IMR-90 (cell line): ENCODE measurements around the gene STAT4. TPM values are rescaled to one million over a fixed set of nuclear protein-coding genes. Genes with fewer than 3 reads are reported as not detected.

ENCODE experiments used
- ATAC-seq: fragments of 200-7000 bp; cut with Tn5 transposase; 2 replicates; pipeline ENCODE4 v1.9.1; 2020; ENCODE audit warnings: low read depth, mild to moderate bottlenecking, moderate library complexity
- BruUV-seq: library from RNA; stranded (reverse); fragments of 400-500 nt; replicated peaks from 2 replicates; lab custom pipeline; 2021; lab: Mats Ljungman, UMichigan
- CTCF ChIA-PET: fragments of 300-600 bp; formaldehyde crosslinking; extraction: SDS; loops from one replicate; lab custom pipeline; 2021; ENCODE audit warnings: antibody characterized with exemption; lab: Yijun Ruan, JAX
- POLR2A ChIA-PET: fragments of 300-600 bp; sonication (Branson Sonifier 250); formaldehyde crosslinking; loops from one replicate; lab custom pipeline; 2022; ENCODE audit warnings: antibody characterized with exemption; ENCODE audit not compliant: unreplicated experiment; lab: Charles Lee
- DNase-seq: peaks from one replicate; pipeline ENCODE4 v3.0.0; 2013
- H2AFZ ChIP-seq: replicated peaks from 2 replicates; pipeline ENCODE3; 2013; ENCODE audit warnings: low read length, mild to moderate bottlenecking; ENCODE audit not compliant: poor library complexity
- H2AK5ac ChIP-seq: 2 replicates; pipeline ENCODE4 v1.6.1; 2013; ENCODE audit warnings: low read depth, low read length, inconsistent platforms
- H2AK9ac ChIP-seq: replicated peaks from 2 replicates; pipeline ENCODE3; 2013; ENCODE audit warnings: mild to moderate bottlenecking, low read depth, low read length, moderate library complexity; ENCODE audit not compliant: poor library complexity
- H2BK120ac ChIP-seq: 2 replicates; pipeline ENCODE4 v1.6.1; 2013; ENCODE audit warnings: low read depth, low read length, inconsistent platforms
- H2BK15ac ChIP-seq: 3 replicates; pipeline ENCODE4 v1.6.1; 2013; ENCODE audit warnings: low read depth, low read length, inconsistent platforms
- H2BK20ac ChIP-seq: 2 replicates; pipeline ENCODE4 v1.6.1; 2013; ENCODE audit warnings: low read depth, mild to moderate bottlenecking, inconsistent platforms, low read length, moderate library complexity
- H2BK5ac ChIP-seq: 2 replicates; pipeline ENCODE4 v1.6.1; 2013; ENCODE audit warnings: mild to moderate bottlenecking, low read depth, low read length, inconsistent platforms; ENCODE audit not compliant: poor library complexity, severe bottlenecking
- H3K14ac ChIP-seq: replicated peaks from 2 replicates; pipeline ENCODE4 v1.6.1; 2013; ENCODE audit warnings: low read depth, low read length, inconsistent platforms
- H3K18ac ChIP-seq: 2 replicates; pipeline ENCODE4 v1.6.1; 2013; ENCODE audit warnings: low read depth, low read length, control low read depth
- H3K23ac ChIP-seq: 2 replicates; pipeline ENCODE4 v1.6.1; 2013; ENCODE audit warnings: low read depth, low read length, inconsistent platforms
- H3K27ac ChIP-seq: 2 replicates; pipeline ENCODE4 v1.5.1; 2013; ENCODE audit warnings: mild to moderate bottlenecking, control low read depth, low read length; ENCODE audit not compliant: insufficient read depth
- H3K27me3 ChIP-seq: 2 replicates; pipeline ENCODE4 v1.6.1; 2013; ENCODE audit warnings: low read length; ENCODE audit not compliant: control insufficient read depth, insufficient read depth
- H3K36me3 ChIP-seq: 2 replicates; pipeline ENCODE4 v1.6.1; 2013; ENCODE audit warnings: low read length, mixed read lengths; ENCODE audit not compliant: control insufficient read depth, insufficient read depth
- H3K4ac ChIP-seq: 2 replicates; pipeline ENCODE4 v1.6.1; 2013; ENCODE audit warnings: low read depth, low read length, inconsistent platforms
- H3K4me1 ChIP-seq: 2 replicates; pipeline ENCODE4 v1.6.1; 2013; ENCODE audit warnings: low read length, mixed read lengths; ENCODE audit not compliant: control insufficient read depth, insufficient read depth
- H3K4me2 ChIP-seq: 2 replicates; pipeline ENCODE4 v1.6.1; 2013; ENCODE audit warnings: low read depth, mild to moderate bottlenecking, control low read depth, low read length, moderate library complexity
- H3K4me3 ChIP-seq: 2 replicates; pipeline ENCODE4 v1.5.1; 2013; ENCODE audit warnings: low read depth, mild to moderate bottlenecking, control low read depth, low read length, moderate library complexity; ENCODE audit not compliant: insufficient read depth
- H3K56ac ChIP-seq: 2 replicates; pipeline ENCODE4 v1.6.1; 2013; ENCODE audit warnings: low read length, inconsistent platforms; ENCODE audit not compliant: insufficient read depth; ENCODE audit errors: extremely low read depth
- H3K79me1 ChIP-seq, 2 experiments: 2 replicates each; pipeline ENCODE4 v1.6.1; 2013; ENCODE audit warnings: low read length in 2 of 2, inconsistent platforms in 1 of 2, low read depth in 1 of 2
- H3K9ac ChIP-seq: 2 replicates; pipeline ENCODE4 v1.6.1; 2013; ENCODE audit warnings: low read depth, low read length, control low read depth
- H3K9me1 ChIP-seq: 2 replicates; pipeline ENCODE4 v1.6.1; 2013; ENCODE audit warnings: low read length, inconsistent platforms; ENCODE audit not compliant: insufficient read depth
- H3K9me3 ChIP-seq: 2 replicates; pipeline ENCODE4 v1.6.1; 2013; ENCODE audit warnings: low read length; ENCODE audit not compliant: control insufficient read depth, insufficient read depth
- H4K20me1 ChIP-seq: 2 replicates; pipeline ENCODE4 v1.6.1; 2013; ENCODE audit warnings: low read length, inconsistent platforms; ENCODE audit not compliant: insufficient read depth
- H4K5ac ChIP-seq: 2 replicates; pipeline ENCODE4 v1.6.1; 2013; ENCODE audit warnings: mild to moderate bottlenecking, low read depth, low read length, control low read depth
- H4K8ac ChIP-seq, 2 experiments: 2 replicates each; pipeline ENCODE4 v1.6.1; 2013; ENCODE audit warnings: low read depth in 2 of 2, low read length in 2 of 2, control low read depth in 1 of 2, inconsistent platforms in 1 of 2
- H4K91ac ChIP-seq: 2 replicates; pipeline ENCODE4 v1.6.1; 2013; ENCODE audit warnings: low read depth, low read length, inconsistent platforms; ENCODE audit not compliant: insufficient read depth
- BHLHE40 ChIP-seq: fragments of 150-350 bp; IDR thresholded peaks from 2 replicates; pipeline ENCODE4 v1.6.1; 2016; ENCODE audit warnings: mild to moderate bottlenecking, low read depth, low read length
- CEBPB ChIP-seq: IDR thresholded peaks from 2 replicates; pipeline ENCODE4 v1.6.1; 2012; ENCODE audit warnings: low read depth, low read length, improper control_type of control experiment
- CHD1 ChIP-seq: IDR thresholded peaks from 2 replicates; pipeline ENCODE4 v1.6.1; 2012; ENCODE audit warnings: low read depth, low read length, improper control_type of control experiment
- CTCF ChIP-seq: conservative IDR thresholded peaks from 2 replicates; pipeline ENCODE4 v1.5.1; 2012; ENCODE audit warnings: mild to moderate bottlenecking, low read depth, low read length, improper control_type of control experiment
- ELK1 ChIP-seq: fragments of 150-350 bp; IDR thresholded peaks from 2 replicates; pipeline ENCODE4 v1.6.1; 2016; ENCODE audit warnings: low read depth, mild to moderate bottlenecking, low read length, moderate library complexity, borderline replicate concordance
- FOS ChIP-seq: fragments of 150-350 bp; IDR thresholded peaks from 2 replicates; pipeline ENCODE4 v1.6.1; 2016; ENCODE audit warnings: low read depth, low read length
- MAFK ChIP-seq: IDR thresholded peaks from 2 replicates; pipeline ENCODE4 v1.6.1; 2012; ENCODE audit warnings: low read depth, low read length, improper control_type of control experiment
- MXI1 ChIP-seq: IDR thresholded peaks from 2 replicates; pipeline ENCODE4 v1.6.1; 2012; ENCODE audit warnings: low read depth, mild to moderate bottlenecking, low read length, moderate library complexity, borderline replicate concordance
- NFE2L2 ChIP-seq: fragments of 150-350 bp; IDR thresholded peaks from 2 replicates; pipeline ENCODE4 v1.6.1; 2016; ENCODE audit warnings: low read depth, mild to moderate bottlenecking, low read length
- POLR2A ChIP-seq: IDR thresholded peaks from 2 replicates; pipeline ENCODE4 v1.6.1; 2012; ENCODE audit warnings: mild to moderate bottlenecking, low read depth, low read length
- RAD21 ChIP-seq: IDR thresholded peaks from 2 replicates; pipeline ENCODE4 v1.6.1; 2012; ENCODE audit warnings: low read length, improper control_type of control experiment
- RCOR1 ChIP-seq: IDR thresholded peaks from 2 replicates; pipeline ENCODE4 v1.6.1; 2012; ENCODE audit warnings: mild to moderate bottlenecking, low read length, improper control_type of control experiment; ENCODE audit not compliant: insufficient replicate concordance
- RFX5 ChIP-seq: IDR thresholded peaks from 2 replicates; pipeline ENCODE4 v1.8.0; 2012; ENCODE audit warnings: low read depth, mild to moderate bottlenecking, low read length, moderate library complexity
- SMC3 ChIP-seq: fragments of 150-350 bp; IDR thresholded peaks from 2 replicates; pipeline ENCODE4 v1.6.1; 2016; ENCODE audit warnings: low read depth, mild to moderate bottlenecking, antibody characterized with exemption, low read length, moderate library complexity
- USF2 ChIP-seq: fragments of 150-350 bp; IDR thresholded peaks from 2 replicates; pipeline ENCODE4 v1.6.1; 2017; ENCODE audit warnings: mild to moderate bottlenecking, antibody characterized with exemption, low read length, low read depth
- WGBS, 2 experiments: methylation state at CpG; one replicate each; pipeline versions ENCODE4 v1.1.5 to v1.1.7; 2013; ENCODE audit warnings: missing lambda C conversion rate in 2 of 2; ENCODE audit not compliant: insufficient read length in 1 of 2; ENCODE audit errors: extremely low coverage in 2 of 2; 5-methylcytosine and 5-hydroxymethylcytosine counted together
- dilution Hi-C: fragments of 300-500 bp; cut with HindIII; formaldehyde crosslinking; loops from one replicate; pipeline ENCODE4 v1.14.3; 2018; ENCODE audit warnings: low sequenced_read_pairs; ENCODE audit not compliant: unreplicated experiment
- in situ Hi-C: fragments of 300-500 bp; cut with MboI; formaldehyde crosslinking; loops from 3 replicates; pipeline ENCODE4 v1.14.3; 2019; ENCODE audit warnings: low sequenced_read_pairs, inconsistent platforms, mixed read lengths
- intact Hi-C: fragments of 100-400 bp; cut with micrococcal nuclease; formaldehyde crosslinking; loops from 2 replicates; pipeline ENCODE4 v1.10.0; 2022
- polyA plus RNA-seq, 3 experiments: library from polyadenylated mRNA; depleted of rRNA; stranded (reverse); fragments of >200 nt; gene quantifications; 2 replicates each; pipeline ENCODE4 v1.2.3, GENCODE V29; 2012; ENCODE audit warnings: low replicate concordance in 1 of 3
- total RNA-seq: library from RNA; depleted of rRNA; stranded (reverse); fragments of >200 nt; gene quantifications from 2 replicates; pipeline ENCODE4 v1.2.3, GENCODE V29; 2012

Gene STAT4
- total and polyA plus RNA-seq, 2 of the 4 experiments (the other 2 are of a cell fraction) = 0.36 to 0.48 TPM

DNA sequence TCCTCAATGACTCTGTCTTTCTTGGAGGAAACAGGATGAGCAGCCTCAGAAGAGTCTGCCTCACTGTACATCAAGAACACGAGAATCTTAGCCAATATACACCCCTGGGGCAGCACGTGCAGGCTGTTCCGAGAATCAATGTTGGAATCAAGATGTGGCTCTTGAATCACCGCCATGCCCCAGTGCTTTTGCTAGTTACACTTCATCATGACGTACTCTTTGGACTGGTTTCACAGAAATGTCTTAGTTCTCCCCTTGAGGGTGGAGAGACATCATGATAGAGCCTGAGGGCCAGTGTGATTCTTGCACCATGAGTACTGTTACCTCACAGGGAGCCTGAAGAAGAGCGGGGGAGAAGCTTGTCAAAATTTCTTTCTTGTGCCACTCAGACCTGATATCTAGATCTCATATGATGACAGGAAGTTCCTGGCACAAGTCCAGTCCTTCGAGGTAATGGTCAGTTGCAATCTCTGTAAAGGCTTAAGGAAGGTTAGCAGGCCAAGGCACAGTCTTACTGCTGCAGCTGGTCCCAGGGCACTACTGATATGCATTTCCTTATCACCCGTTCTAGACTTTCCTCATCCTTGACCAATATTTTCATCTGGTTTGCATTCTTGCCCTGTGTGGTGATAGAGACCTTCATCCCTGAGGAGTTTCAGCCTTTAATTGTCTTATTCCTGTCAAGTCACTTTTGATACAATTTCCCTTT lies 28.2 kb upstream of the STAT4 start:
- H2BK5ac ChIP-seq = no peak overlapping the region
- in situ Hi-C loops (no loop called here), intact Hi-C loops (no loop called here), dilution Hi-C loops (no loop called here)
- no peaks in the 10 kb centered on the region for H3K27me3 ChIP-seq
- H2AK5ac ChIP-seq = no peak overlapping the region; the same call in 1 of the 2 replicates
- no peak overlapping the region for H3K4me2 ChIP-seq
- DNase-seq (peak; percentile 39), ATAC-seq (no peak)
- peak overlapping the region; percentile 31 for H2BK20ac ChIP-seq
- H3K4ac ChIP-seq = no peak overlapping the region
- no peak overlapping the region for H3K9ac ChIP-seq
- H3K9me3 ChIP-seq = no peaks in the 10 kb centered on the region
- CTCF ChIA-PET = no interaction called here
- no peak overlapping the region for H3K23ac ChIP-seq
- 0 out of 3 replicates have a peak overlapping the region, but pooled peaks have one; percentile 4 for H2BK15ac ChIP-seq
- H2AK9ac ChIP-seq = no peak overlapping the region
- H2AFZ ChIP-seq = no peak overlapping the region
- H4K8ac ChIP-seq = no peak overlapping the region; a peak in 1 of 4 replicates
- no TSS peak for BruUV-seq
- WGBS, 2 experiments = 84% methylated on average over 5 of the region's 8 CpGs; no CpG with 5 or more reads in 1 of the 2 experiments
- peak overlapping the region; percentile 23; the same call in 1 of the 2 replicates for H3K14ac ChIP-seq
- H3K27ac ChIP-seq = no peak overlapping the region
- TF ChIP-seq RFX5 = no peak
- no peak for TF ChIP-seq NFE2L2
- no peak for TF ChIP-seq MXI1
- TF ChIP-seq SMC3 = no peak
- TF ChIP-seq POLR2A = no peak
- TF ChIP-seq RCOR1 = no peak
- no peak for TF ChIP-seq ELK1
- TF ChIP-seq RAD21 = no peak
- no peak for TF ChIP-seq CHD1
- TF ChIP-seq FOS = no peak
- TF ChIP-seq BHLHE40 = no peak
- no peak for TF ChIP-seq MAFK
- no peak for TF ChIP-seq USF2
- no peak for TF ChIP-seq CTCF
- TF ChIP-seq CEBPB = no peak
- POLR2A ChIA-PET = no interaction called here
- no peaks in the 10 kb centered on the region for H4K20me1 ChIP-seq
- H3K36me3 ChIP-seq = no peaks in the 10 kb centered on the region
- peak overlapping the region; percentile 31; the same call in 1 of the 2 replicates for H4K5ac ChIP-seq
- H3K4me3 ChIP-seq = no peak overlapping the region
- no peak overlapping the region for H3K56ac ChIP-seq
- no peaks in the 10 kb centered on the region for H3K9me1 ChIP-seq
- no peak overlapping the region; the same call in 1 of the 2 replicates for H3K18ac ChIP-seq
- peaks cover 4% of the 10 kb centered on the region; the same call in 1 of the 2 replicates for H3K4me1 ChIP-seq
- no peak overlapping the region for H4K91ac ChIP-seq
- no peaks in the 10 kb centered on the region for H3K79me1 ChIP-seq
- no peak overlapping the region for H2BK120ac ChIP-seq
